Endothelial cell (in vitro differentiated cells): ENCODE results near the gene MSANTD7. TPM values are rescaled to one million over a fixed set of nuclear protein-coding genes. Genes with fewer than 3 reads are reported as not detected.

Experiments
- DNase-seq: peaks from one replicate; pipeline ENCODE4 v3.0.0; 2021; ENCODE audit warnings: low spot score
- H3K27ac Mint-ChIP-seq: one replicate; pipeline ENCODE4 v1.8.0; 2021; ENCODE audit warnings: mixed read lengths, inconsistent platforms; ENCODE audit not compliant: unreplicated experiment
- H3K27me3 Mint-ChIP-seq: one replicate; pipeline ENCODE4 v1.8.0; 2021; ENCODE audit warnings: mild to moderate bottlenecking, moderate library complexity, mixed read lengths, inconsistent platforms; ENCODE audit not compliant: unreplicated experiment
- H3K36me3 Mint-ChIP-seq: one replicate; pipeline ENCODE4 v1.8.0; 2021; ENCODE audit warnings: mild to moderate bottlenecking, low read depth, mixed read lengths, inconsistent platforms; ENCODE audit not compliant: unreplicated experiment
- H3K4me1 Mint-ChIP-seq: one replicate; pipeline ENCODE4 v1.8.0; 2021; ENCODE audit warnings: mild to moderate bottlenecking, mixed read lengths, inconsistent platforms; ENCODE audit not compliant: unreplicated experiment
- H3K4me3 Mint-ChIP-seq: one replicate; pipeline ENCODE4 v1.8.0; 2021; ENCODE audit warnings: mild to moderate bottlenecking, mixed read lengths, inconsistent platforms; ENCODE audit not compliant: unreplicated experiment
- H3K9me3 Mint-ChIP-seq: one replicate; pipeline ENCODE4 v1.8.0; 2021; ENCODE audit warnings: mixed read lengths, inconsistent platforms; ENCODE audit not compliant: unreplicated experiment
- total RNA-seq: library from RNA; stranded (reverse); fragmentation: NEBNext Ultra II Directional; extraction: Animal tissue kit (Norgen Biotek cat#: 25700); gene quantifications from one replicate; pipeline ENCODE4 v1.2.1, GENCODE V29; 2021; ENCODE audit not compliant: unreplicated experiment
- TF ChIP-seq, protein P1 (sequence below): fragments of 200-600 bp; sonication (generic); IDR thresholded peaks from one replicate; pipeline ENCODE4 v1.5.0; 2021; ENCODE audit warnings: antibody characterized with exemption; ENCODE audit not compliant: unreplicated experiment

The MSANTD7 gene
- total RNA-seq, 1 donor from 2014 or later: 17.9 TPM

DNA sequence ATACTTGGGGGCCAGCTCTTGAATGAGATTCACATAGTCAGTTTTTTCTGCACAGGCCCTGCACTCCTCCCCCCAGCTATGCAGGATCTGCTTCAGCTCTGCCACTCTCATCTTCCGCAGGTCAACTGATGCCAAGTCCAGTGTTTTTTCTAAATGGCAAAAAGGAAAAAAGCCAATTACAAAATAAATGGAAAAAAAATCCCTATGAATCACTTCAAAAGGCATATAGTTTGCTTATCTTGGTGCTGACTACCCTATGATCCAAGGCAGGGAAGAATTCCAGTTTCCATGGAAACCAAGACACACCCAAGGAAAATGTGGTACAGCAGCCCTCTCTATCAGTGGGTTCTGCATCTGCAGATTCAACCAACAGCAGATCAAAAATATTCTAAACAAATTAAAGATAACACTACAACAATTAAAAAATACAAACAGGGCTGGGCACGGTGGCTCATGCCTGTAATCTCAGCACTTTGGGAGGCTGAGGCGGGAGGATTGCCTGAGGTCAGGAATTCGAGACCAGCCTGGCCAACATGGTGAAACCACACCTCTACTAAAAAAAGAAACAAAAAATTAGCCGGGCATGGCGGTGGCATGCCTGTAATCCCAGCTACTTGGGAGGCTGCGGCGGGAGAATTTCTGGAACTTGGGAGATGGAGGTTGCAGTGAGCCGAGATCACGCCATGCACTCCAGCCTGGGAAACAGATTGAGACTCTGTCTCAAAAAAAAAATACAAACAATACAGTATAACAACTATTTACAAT is 17.9 kb upstream of the MSANTD7 start:
- DNase-seq: no peak

DNA sequence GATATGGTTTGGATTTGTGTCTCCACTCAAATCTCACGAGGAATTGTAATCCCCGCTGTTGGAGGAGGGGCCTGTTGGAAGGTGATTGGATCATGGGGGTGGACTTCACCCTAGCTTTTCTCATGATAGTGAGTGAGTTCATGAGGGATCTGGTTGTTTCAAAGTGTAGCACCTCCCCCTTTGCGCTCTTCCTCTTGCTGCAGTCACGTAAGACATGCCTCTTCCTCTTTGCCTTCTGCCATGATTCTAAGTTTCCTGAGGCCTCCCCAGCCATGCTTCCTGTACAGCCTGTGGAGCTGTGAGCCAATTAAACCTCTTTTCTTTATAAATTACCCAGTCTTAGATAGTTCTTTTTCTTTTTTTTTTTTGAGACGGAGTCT is 17.3 kb upstream of the MSANTD7 start:
- H3K36me3 Mint-ChIP-seq: no peaks in the 10 kb centered on the region
- no peaks in the 10 kb centered on the region for H3K9me3 Mint-ChIP-seq
- peak overlapping the region; percentile 91 for H3K27ac Mint-ChIP-seq
- H3K4me1 Mint-ChIP-seq: peaks cover 25% of the 10 kb centered on the region
- H3K4me3 Mint-ChIP-seq: no peak overlapping the region
- H3K27me3 Mint-ChIP-seq: peaks cover 11% of the 10 kb centered on the region
- TF ChIP-seq, protein P1, sequence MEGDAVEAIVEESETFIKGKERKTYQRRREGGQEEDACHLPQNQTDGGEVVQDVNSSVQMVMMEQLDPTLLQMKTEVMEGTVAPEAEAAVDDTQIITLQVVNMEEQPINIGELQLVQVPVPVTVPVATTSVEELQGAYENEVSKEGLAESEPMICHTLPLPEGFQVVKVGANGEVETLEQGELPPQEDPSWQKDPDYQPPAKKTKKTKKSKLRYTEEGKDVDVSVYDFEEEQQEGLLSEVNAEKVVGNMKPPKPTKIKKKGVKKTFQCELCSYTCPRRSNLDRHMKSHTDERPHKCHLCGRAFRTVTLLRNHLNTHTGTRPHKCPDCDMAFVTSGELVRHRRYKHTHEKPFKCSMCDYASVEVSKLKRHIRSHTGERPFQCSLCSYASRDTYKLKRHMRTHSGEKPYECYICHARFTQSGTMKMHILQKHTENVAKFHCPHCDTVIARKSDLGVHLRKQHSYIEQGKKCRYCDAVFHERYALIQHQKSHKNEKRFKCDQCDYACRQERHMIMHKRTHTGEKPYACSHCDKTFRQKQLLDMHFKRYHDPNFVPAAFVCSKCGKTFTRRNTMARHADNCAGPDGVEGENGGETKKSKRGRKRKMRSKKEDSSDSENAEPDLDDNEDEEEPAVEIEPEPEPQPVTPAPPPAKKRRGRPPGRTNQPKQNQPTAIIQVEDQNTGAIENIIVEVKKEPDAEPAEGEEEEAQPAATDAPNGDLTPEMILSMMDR: no peak
- no peak for DNase-seq

More for the DNA sequence above, 17.9 kb upstream of the MSANTD7 start:
- Mint-ChIP-seq H3K9me3 (no peaks in the 10 kb centered on the region), H3K36me3 (no peaks in the 10 kb centered on the region), H3K4me1 (peaks cover 22% of the 10 kb centered on the region), H3K27ac (peak overlapping the region; percentile 91), H3K4me3 (no peak overlapping the region), H3K27me3 (peaks cover 10% of the 10 kb centered on the region)
- TF ChIP-seq, protein P1: no peak

DNA sequence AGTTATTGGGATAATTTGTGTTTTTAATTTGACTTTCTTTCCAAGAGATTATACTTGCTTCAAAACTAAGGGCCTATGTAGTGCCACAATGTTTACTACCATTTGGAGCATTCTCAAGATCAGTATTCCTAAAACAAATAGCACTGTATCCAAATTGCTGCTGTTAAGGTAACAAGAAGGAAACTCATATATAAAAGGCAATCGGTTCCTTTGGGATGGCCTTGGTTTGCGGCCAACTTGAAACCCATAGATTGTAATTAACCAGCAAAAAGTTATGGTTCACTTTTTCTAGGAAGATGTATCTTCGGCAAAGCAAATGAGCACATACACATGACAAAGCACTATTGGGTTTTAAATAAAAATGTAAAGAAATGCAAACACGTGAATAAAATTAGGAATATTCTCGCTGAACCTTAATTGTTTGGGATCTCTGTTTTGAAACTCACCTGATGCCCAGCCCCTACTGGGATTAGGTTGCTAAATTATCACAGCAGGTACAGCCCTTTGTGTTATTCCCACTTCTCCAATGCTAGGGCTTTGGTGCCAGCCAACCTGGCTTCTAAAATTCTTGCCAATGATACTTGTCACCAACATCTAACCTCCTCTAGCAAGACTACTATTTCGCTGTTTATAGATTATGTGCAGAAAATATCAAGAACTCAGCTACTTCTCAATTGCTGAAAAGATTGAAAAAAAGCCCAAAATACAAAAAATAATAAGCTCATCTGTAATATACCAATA is 16.3 kb upstream of the MSANTD7 start:
- Mint-ChIP-seq H3K27ac (no peak overlapping the region), H3K36me3 (no peaks in the 10 kb centered on the region), H3K4me1 (peaks cover 30% of the 10 kb centered on the region), H3K27me3 (peaks cover 11% of the 10 kb centered on the region), H3K4me3 (no peak overlapping the region), H3K9me3 (no peaks in the 10 kb centered on the region)
- TF ChIP-seq, protein P1: no peak
- no peak for DNase-seq

DNA sequence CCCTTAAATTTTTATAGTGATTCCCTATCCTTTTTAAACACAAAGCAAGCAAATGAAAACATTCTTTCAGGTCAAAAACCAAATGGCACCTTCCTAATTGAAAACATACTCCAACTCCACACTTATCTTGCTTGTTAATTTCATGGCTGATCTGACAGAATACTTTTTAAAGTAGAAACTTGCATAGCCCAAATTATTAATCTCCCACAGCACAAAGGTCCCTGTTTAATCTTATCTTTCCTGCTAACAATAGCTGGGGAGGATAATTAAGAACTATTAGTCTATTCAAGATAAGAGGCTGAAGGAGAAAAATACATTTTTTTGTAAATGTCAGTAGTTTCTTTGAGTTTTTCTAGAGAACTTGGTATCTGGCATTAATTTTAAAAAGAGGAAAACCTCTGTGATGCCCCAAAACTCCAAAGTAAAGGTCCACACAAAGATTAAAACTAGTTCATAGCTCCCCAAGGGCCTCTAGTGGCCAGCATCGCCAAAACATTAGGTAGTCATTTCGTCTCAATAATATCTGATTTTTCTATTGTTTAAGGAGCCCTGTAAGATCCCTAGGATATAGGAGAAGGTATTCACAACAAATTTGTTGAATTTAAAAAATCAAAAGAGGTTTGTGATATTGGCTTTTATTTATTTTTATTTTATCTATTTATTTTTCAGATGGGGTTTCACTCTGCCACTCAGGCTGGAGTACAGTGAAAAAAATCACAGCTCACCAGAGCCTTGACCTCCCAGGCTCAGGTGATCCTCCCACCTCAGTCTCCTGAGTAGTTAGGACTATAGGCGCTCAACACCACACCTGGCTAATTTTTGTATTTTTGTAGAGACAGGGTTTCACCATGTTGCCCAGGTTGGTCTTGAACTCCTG is 15.0 kb upstream of the MSANTD7 start:
- peak; percentile 35 for DNase-seq
- H3K4me1 Mint-ChIP-seq: peaks cover 30% of the 10 kb centered on the region
- no peaks in the 10 kb centered on the region for H3K9me3 Mint-ChIP-seq
- no peak overlapping the region for H3K4me3 Mint-ChIP-seq
- peaks cover 7% of the 10 kb centered on the region for H3K27me3 Mint-ChIP-seq
- TF ChIP-seq, protein P1: peak; percentile 48
- peak overlapping the region; percentile 32 for H3K27ac Mint-ChIP-seq
- no peaks in the 10 kb centered on the region for H3K36me3 Mint-ChIP-seq
